ENCODE data around the gene APBA2. TPM values are rescaled to one million over a fixed set of nuclear protein-coding genes. Genes with fewer than 3 reads are reported as not detected.
"Not testable (repeated sequence)": the region's sequence is repeated elsewhere in the genome, so short reads cannot be mapped to it uniquely, and the experiment has no call there.

APBA2 gene
- 0.24 TPM for total RNA-seq

- ATAC-seq, result peak; percentile 10
These were observed at the start of gene APBA2 for GRCh38 chr15:28885630-28886430. Gene APBA2 (plus strand): TSS chr15:28885974. CDS start chr15:29053885, 167,911 bp downstream.

GRCh38 chr15:28840285-28840684 lies 45.5 kb upstream of the APBA2 start:
- not testable (repeated sequence) for ATAC-seq

- ATAC-seq, result not testable (repeated sequence)
These were observed 43.6 kb upstream of the APBA2 start for GRCh38 chr15:28842210-28842609.

GRCh38 chr15:28843520-28843919 lies 42.3 kb upstream of the APBA2 start:
- ATAC-seq, result not testable (repeated sequence)

GRCh38 chr15:28844147-28844546 lies 41.6 kb upstream of the APBA2 start:
- ATAC-seq, result not testable (repeated sequence)

GRCh38 chr15:28847247-28847646 lies 38.5 kb upstream of the APBA2 start:
- ATAC-seq, result not testable (repeated sequence)

GRCh38 chr15:28847959-28848358 lies 37.8 kb upstream of the APBA2 start:
- peak; percentile 15 for ATAC-seq

- not testable (repeated sequence) for ATAC-seq
These were observed 37.3 kb upstream of the APBA2 start, which contains the start of gene GOLGA6L7 for GRCh38 chr15:28848521-28848920. Gene GOLGA6L7 (minus strand): TSS chr15:28848644. CDS start chr15:28848549, 95 bp downstream.

GRCh38 chr15:28849271-28849670 lies 36.5 kb upstream of the APBA2 start:
- not testable (repeated sequence) for ATAC-seq

GRCh38 chr15:28849766-28850165 lies 36.0 kb upstream of the APBA2 start:
- not testable (repeated sequence) for ATAC-seq

GRCh38 chr15:28853654-28854053 lies 32.1 kb upstream of the APBA2 start:
- ATAC-seq, result not testable (repeated sequence)

GRCh38 chr15:28854578-28854977 lies 31.2 kb upstream of the APBA2 start:
- not testable (repeated sequence) for ATAC-seq

GRCh38 chr15:28861031-28861534 lies 24.7 kb upstream of the APBA2 start:
- ATAC-seq, result no peak

- ATAC-seq, result not testable (repeated sequence)
These were observed 24.0 kb upstream of the APBA2 start for GRCh38 chr15:28861589-28862293.

- ATAC-seq, result no peak
These were observed 16.9 kb upstream of the APBA2 start for GRCh38 chr15:28868744-28869345.

- ATAC-seq, result no peak
These were observed 14.6 kb upstream of the APBA2 start for GRCh38 chr15:28871168-28871567.

- no peak for ATAC-seq
These were observed 12.8 kb upstream of the APBA2 start for GRCh38 chr15:28873006-28873405.

- ATAC-seq, result no peak
These were observed 12.1 kb upstream of the APBA2 start for GRCh38 chr15:28873585-28874190.

- no peak for ATAC-seq
These were observed 10.2 kb upstream of the APBA2 start for GRCh38 chr15:28875461-28876000.

GRCh38 chr15:28876131-28876844 lies 9.5 kb upstream of the APBA2 start:
- ATAC-seq, result no peak

GRCh38 chr15:28876845-28877185 lies 9.0 kb upstream of the APBA2 start:
- no peak for ATAC-seq

- peak; percentile 24 for ATAC-seq
These were observed 7.6 kb upstream of the APBA2 start for GRCh38 chr15:28878209-28878608.
